Large intestine (tissue), 3 donors: ENCODE measurements around the gene BHLHE41. TPM values are rescaled to one million over a fixed set of nuclear protein-coding genes. Genes with fewer than 3 reads are reported as not detected.

Experiments
- DNase-seq, 2 donors: peaks; one replicate each; pipeline versions ENCODE4 v3.0.0 to v3.0.0-alpha.2; 2013
- H3K27ac ChIP-seq: one replicate; pipeline ENCODE4 v1.5.1; 2013; ENCODE audit warnings: low read length
- H3K27me3 ChIP-seq: 2 replicates; pipeline ENCODE4 v1.6.1; 2013; ENCODE audit warnings: low read length; ENCODE audit not compliant: control insufficient read depth, insufficient read depth
- H3K36me3 ChIP-seq: 2 replicates; pipeline ENCODE4 v1.6.1; 2013; ENCODE audit warnings: low read length; ENCODE audit not compliant: control insufficient read depth, insufficient read depth
- H3K4me1 ChIP-seq: one replicate; pipeline ENCODE4 v1.6.1; 2013; ENCODE audit warnings: low read length; ENCODE audit not compliant: control insufficient read depth, insufficient read depth
- H3K4me3 ChIP-seq: one replicate; pipeline ENCODE4 v1.5.1; 2013; ENCODE audit warnings: low read length
- H3K9me3 ChIP-seq: one replicate; pipeline ENCODE4 v1.6.1; 2013; ENCODE audit warnings: mild to moderate bottlenecking, low read depth, low read length, moderate library complexity; ENCODE audit not compliant: control insufficient read depth
- WGBS: methylation state at CpG from one replicate; pipeline ENCODE4 v1.1.5; 2013; ENCODE audit warnings: low lambda C conversion rate; ENCODE audit not compliant: insufficient coverage; 5-methylcytosine and 5-hydroxymethylcytosine counted together
- polyA plus RNA-seq: library from polyadenylated mRNA; unstranded; fragments of 120-200 nt; gene quantifications from one replicate; pipeline ENCODE4 v1.2.1, GENCODE V29; 2013

Gene BHLHE41
- polyA plus RNA-seq, 1 donor: 21.0 TPM

- Histone ChIP-seq H3K4me3 (no peak overlapping the region), H3K36me3 (no peaks in the 10 kb centered on the region), H3K9me3 (no peaks in the 10 kb centered on the region), H3K4me1 (peaks cover 4% of the 10 kb centered on the region), H3K27me3 (no peaks in the 10 kb centered on the region), H3K27ac (no peak overlapping the region)
- 70% methylated on average over 7 of the region's 17 CpGs for WGBS
- DNase-seq: no peak
Observed at GRCh38 chr12:26156201-26156871, 31.5 kb upstream of the BHLHE41 start.

- Histone ChIP-seq H3K4me1 (peaks cover 4% of the 10 kb centered on the region), H3K9me3 (no peaks in the 10 kb centered on the region), H3K36me3 (no peaks in the 10 kb centered on the region), H3K4me3 (no peak overlapping the region), H3K27me3 (no peaks in the 10 kb centered on the region), H3K27ac (no peak overlapping the region)
- no CpG with 5 or more reads among the region's 5 CpGs for WGBS
- peak in 1 of 2 donors; percentile 28 for DNase-seq
Observed at GRCh38 chr12:26153421-26154154, 28.8 kb upstream of the BHLHE41 start.

DNA sequence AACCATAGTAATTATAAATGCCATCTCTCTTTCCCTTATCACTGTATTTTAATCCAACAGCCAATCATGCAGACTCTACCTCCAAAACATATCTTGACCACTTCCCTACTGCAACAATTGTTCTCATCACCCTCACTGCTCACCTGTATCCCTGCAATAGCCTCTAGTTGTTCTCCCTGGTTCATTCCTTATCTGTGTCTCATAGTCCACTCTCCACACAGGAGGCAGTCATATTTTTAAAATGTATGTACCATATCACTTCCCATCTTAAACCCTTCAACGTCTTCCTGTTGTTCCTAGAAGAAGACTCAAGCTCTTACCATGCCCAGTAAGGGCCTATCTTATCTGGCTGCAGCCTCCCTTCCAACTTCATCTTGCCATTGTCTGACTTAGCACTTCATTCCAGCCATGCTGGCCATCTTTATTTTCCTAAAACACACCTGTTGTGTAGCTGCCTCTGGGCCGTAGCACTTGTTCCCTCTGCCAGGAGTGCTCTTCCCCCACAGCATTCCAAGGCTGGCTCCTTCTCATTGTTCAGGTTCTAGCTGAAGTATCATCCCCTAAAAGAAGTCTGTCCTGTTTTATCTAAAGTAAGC is 27.8 kb upstream of the BHLHE41 start:
- Histone ChIP-seq H3K36me3 (no peaks in the 10 kb centered on the region), H3K4me1 (peaks cover 4% of the 10 kb centered on the region), H3K27me3 (no peaks in the 10 kb centered on the region), H3K27ac (no peak overlapping the region), H3K9me3 (no peaks in the 10 kb centered on the region), H3K4me3 (no peak overlapping the region)
- WGBS: 40% methylated on average over 1 of the region's 2 CpGs
- DNase-seq: no peak

DNA sequence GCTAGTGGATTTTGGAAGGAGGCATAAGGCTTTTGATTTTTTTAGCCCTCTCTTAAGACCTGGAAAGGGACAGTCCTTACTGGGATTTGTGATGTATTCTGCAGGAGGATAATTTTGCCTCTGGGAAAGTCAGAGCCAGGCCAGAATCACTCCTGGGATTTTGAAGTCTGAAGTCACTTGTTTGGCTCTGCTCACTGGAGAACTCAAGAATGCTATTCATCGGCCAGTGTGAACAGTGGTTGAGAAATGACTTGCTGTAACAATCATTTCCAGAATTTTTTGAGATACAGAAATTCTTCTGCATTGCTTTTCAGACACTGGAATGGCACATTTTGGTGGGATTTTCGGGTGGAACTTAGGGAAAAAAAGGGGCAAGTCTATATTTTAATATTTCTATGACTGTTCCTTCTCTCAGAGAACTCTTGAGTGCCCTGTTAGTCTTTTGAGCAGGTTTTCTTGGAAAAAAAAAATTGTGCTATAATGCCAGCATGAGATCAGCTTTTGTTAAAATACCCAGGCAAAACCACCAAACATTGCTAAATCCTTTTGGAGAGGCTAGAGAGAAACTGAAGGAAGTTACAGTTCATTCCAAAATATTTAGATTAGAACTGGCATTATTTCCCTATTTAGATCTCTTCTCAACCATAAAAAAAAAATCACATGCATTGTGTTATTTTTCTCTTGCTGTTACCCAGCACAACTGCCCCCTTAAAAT is 26.1 kb upstream of the BHLHE41 start:
- Histone ChIP-seq H3K4me3 (no peak overlapping the region), H3K36me3 (no peaks in the 10 kb centered on the region), H3K27me3 (no peaks in the 10 kb centered on the region), H3K4me1 (no peaks in the 10 kb centered on the region), H3K9me3 (no peaks in the 10 kb centered on the region), H3K27ac (no peak overlapping the region)
- no peak for DNase-seq
- 88% methylated on average over 1 of the region's 2 CpGs for WGBS

DNA sequence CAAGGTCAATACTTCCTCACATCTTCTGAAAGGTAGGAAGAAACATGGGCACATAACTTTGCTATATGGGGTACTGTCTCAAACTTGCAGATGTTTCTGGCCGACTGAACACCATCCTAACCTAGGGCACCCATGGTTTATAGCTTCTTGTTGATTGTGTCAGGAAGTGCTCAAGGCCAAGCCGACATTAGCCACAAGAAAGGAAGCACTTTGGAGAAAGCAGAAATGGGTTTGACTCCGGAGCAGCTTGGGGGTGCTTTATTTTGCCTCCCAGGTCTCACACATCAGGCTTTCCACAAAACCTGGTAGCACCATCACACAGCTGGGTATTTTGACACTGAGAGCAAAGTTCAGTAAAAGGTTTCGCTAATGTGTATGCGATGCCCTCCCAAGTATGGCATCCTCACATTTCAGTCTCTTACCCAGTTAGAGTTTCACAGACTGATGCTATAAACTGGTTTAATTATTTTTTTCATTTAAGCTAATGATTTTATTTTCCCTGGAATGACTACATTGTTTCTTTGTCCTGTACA is 25.2 kb upstream of the BHLHE41 start:
- Histone ChIP-seq H3K4me1 (no peaks in the 10 kb centered on the region), H3K36me3 (no peaks in the 10 kb centered on the region), H3K9me3 (no peaks in the 10 kb centered on the region), H3K27me3 (no peaks in the 10 kb centered on the region), H3K27ac (no peak overlapping the region), H3K4me3 (no peak overlapping the region)
- no peak for DNase-seq
- 0% methylated on average over 1 of the region's 5 CpGs for WGBS

DNA sequence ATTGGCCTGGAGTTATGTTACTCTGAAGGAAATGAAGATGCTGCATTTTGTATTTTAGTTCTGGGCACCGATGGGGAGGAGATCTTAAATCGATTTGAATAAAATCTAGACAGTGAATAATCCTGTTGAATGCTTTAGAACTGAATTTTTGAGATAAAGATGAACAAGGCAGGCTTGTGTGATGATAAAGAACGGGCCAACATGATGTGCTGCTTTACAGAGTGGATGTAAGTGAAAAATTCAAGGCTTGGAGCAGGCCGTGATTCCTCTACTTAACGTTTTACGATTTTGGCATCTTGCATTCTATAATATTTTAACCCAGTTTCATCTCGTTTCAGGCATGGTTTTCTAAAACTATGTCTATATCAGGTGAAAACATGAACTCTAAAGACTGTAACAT is 23.5 kb upstream of the BHLHE41 start:
- WGBS: 29% methylated on average over 1 of the region's 7 CpGs
- Histone ChIP-seq H3K4me1 (no peaks in the 10 kb centered on the region), H3K9me3 (no peaks in the 10 kb centered on the region), H3K27me3 (no peaks in the 10 kb centered on the region), H3K4me3 (no peak overlapping the region), H3K27ac (no peak overlapping the region), H3K36me3 (no peaks in the 10 kb centered on the region)
- DNase-seq: no peak

DNA sequence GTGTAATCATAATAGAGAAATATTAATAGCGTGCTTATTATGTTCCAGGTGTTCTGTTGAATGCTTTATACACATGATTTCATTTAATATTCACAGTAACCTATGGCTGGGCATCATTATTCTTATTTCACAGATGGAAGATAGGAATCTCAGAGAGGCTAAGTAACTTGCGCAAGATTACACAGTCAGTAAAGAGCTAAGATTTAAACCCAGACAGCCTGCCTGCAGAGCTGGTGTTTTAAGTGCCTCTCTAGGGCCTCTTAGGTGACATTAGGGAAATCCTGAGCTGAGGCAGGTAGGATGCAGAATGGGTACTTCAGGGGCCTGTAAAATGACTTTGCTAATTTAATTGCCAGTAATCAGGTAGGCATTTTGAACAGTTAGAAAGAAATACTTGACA is 18.5 kb upstream of the BHLHE41 start:
- no peak overlapping the region for H3K4me3 ChIP-seq
- H3K27ac ChIP-seq: no peak overlapping the region
- DNase-seq: no peak
- no peaks in the 10 kb centered on the region for H3K36me3 ChIP-seq
- no peaks in the 10 kb centered on the region for H3K9me3 ChIP-seq
- 50% methylated on average over 1 of the region's 2 CpGs for WGBS
- H3K4me1 ChIP-seq: no peaks in the 10 kb centered on the region
- H3K27me3 ChIP-seq: no peaks in the 10 kb centered on the region

- H3K4me3 ChIP-seq: no peak overlapping the region
- no peaks in the 10 kb centered on the region for H3K27me3 ChIP-seq
- no peak overlapping the region for H3K27ac ChIP-seq
- H3K4me1 ChIP-seq: no peaks in the 10 kb centered on the region
- H3K9me3 ChIP-seq: no peaks in the 10 kb centered on the region
- no peaks in the 10 kb centered on the region for H3K36me3 ChIP-seq
- no peak for DNase-seq
Observed at GRCh38 chr12:26138860-26139259, 14.0 kb upstream of the BHLHE41 start.

GRCh38 chr12:26136688-26137087 is 11.9 kb upstream of the BHLHE41 start:
- WGBS: no CpG with 5 or more reads among the region's 3 CpGs
- peaks cover 4% of the 10 kb centered on the region for H3K27me3 ChIP-seq
- DNase-seq: no peak

GRCh38 chr12:26135571-26135970 is 10.7 kb upstream of the BHLHE41 start:
- WGBS: no CpG with 5 or more reads among the region's 3 CpGs
- Histone ChIP-seq H3K27ac (no peak overlapping the region), H3K27me3 (peaks cover 9% of the 10 kb centered on the region), H3K4me3 (no peak overlapping the region), H3K36me3 (no peaks in the 10 kb centered on the region), H3K4me1 (no peaks in the 10 kb centered on the region), H3K9me3 (no peaks in the 10 kb centered on the region)
- no peak for DNase-seq

More at GRCh38 chr12:26136688-26137087, 11.9 kb upstream of the BHLHE41 start:
- Histone ChIP-seq H3K9me3 (no peaks in the 10 kb centered on the region), H3K27ac (no peak overlapping the region), H3K4me3 (no peak overlapping the region), H3K36me3 (no peaks in the 10 kb centered on the region), H3K4me1 (no peaks in the 10 kb centered on the region)
